HepG2 (cell line): ENCODE results near the gene CDK12. TPM values are rescaled to one million over a fixed set of nuclear protein-coding genes. Genes with fewer than 3 reads are reported as not detected.

Experiments
- ATAC-seq: fragments of 200-7000 bp; cut with Tn5 transposase; 3 replicates; pipeline ENCODE4 v1.9.1; 2020; ENCODE audit warnings: mild to moderate bottlenecking, moderate library complexity
- BruUV-seq: library from RNA; stranded (reverse); fragments of 400-500 nt; replicated peaks from 2 replicates; lab custom pipeline; 2021; lab: Mats Ljungman, UMichigan
- CTCF ChIA-PET: fragments of 300-600 bp; formaldehyde crosslinking; extraction: SDS; loops from one replicate; lab custom pipeline; 2021; ENCODE audit warnings: low total read pairs, inconsistent platforms, low intra/inter-chr PET ratio; lab: Yijun Ruan, JAX
- POLR2A ChIA-PET: fragments of 350-600 bp; sonication (Branson Sonifier 250); formaldehyde crosslinking; loops from one replicate; lab custom pipeline; 2020; ENCODE audit warnings: antibody characterized with exemption, inconsistent platforms; lab: Yijun Ruan, JAX
- DNase-seq: peaks from one replicate; pipeline ENCODE4 v3.0.0-alpha.2; 2015; ENCODE audit warnings: low spot score
- FAIRE-seq: peaks from 3 replicates; lab custom pipeline; 2011; peaks lifted over from hg19 to GRCh38; lab: Jason Lieb, UNC
- H2AFZ ChIP-seq: one replicate; pipeline ENCODE4 v1.6.1; 2011; ENCODE audit warnings: low read length, inconsistent platforms
- H3K27ac ChIP-seq: fragments of 300-600 bp; 3 replicates; pipeline ENCODE4 v1.8.0; 2011; ENCODE audit warnings: mixed run types, mild to moderate bottlenecking, mixed read lengths, low read length, inconsistent platforms; ENCODE audit not compliant: insufficient read depth; ENCODE audit errors: extremely low read length
- H3K27me3 ChIP-seq, 2 experiments: fragments of 200-600 bp in 1 of 2; 2 replicates in 1 of 2; 3 replicates in 1 of 2; pipeline versions ENCODE4 v1.6.0 to v1.8.0; 2011; ENCODE audit warnings: low read length in 2 of 2, mild to moderate bottlenecking in 2 of 2, moderate library complexity in 2 of 2, inconsistent platforms in 1 of 2; ENCODE audit not compliant: insufficient read depth in 2 of 2, control insufficient read depth in 1 of 2
- H3K36me3 ChIP-seq, 2 experiments: fragments of 200-600 bp in 1 of 2; replicated peaks in 1 of 2; 2 replicates in 1 of 2; 3 replicates in 1 of 2; pipeline versions ENCODE4 v1.5.1 to v1.8.0; 2011; ENCODE audit warnings: low read length in 2 of 2, inconsistent platforms in 1 of 2; ENCODE audit not compliant: insufficient read depth in 2 of 2, control insufficient read depth in 1 of 2
- H3K4me1 ChIP-seq: 2 replicates; pipeline ENCODE4 v1.5.1; 2012; ENCODE audit warnings: low read length, inconsistent platforms; ENCODE audit not compliant: insufficient read depth
- H3K4me2 ChIP-seq: 2 replicates; pipeline ENCODE4 v1.6.0; 2011; ENCODE audit warnings: low read depth, low read length, inconsistent platforms
- H3K4me3 ChIP-seq, 3 experiments: fragments of 200-600 bp in 1 of 3; sonication (generic), shearing (Covaris generic) in 1 of 3; replicated peaks in 1 of 3; 2 replicates each; pipeline ENCODE4 v1.5.1; 2011 to 2016; ENCODE audit warnings: low read length in 3 of 3, inconsistent platforms in 2 of 3, low read depth in 2 of 3, mild to moderate bottlenecking in 2 of 3, control low read depth in 1 of 3, mixed read lengths in 1 of 3; ENCODE audit not compliant: insufficient read depth in 1 of 3
- H3K79me2 ChIP-seq: one replicate; pipeline ENCODE4 v1.6.1; 2011; ENCODE audit warnings: low read length, inconsistent platforms; ENCODE audit not compliant: insufficient read depth
- H3K9ac ChIP-seq: 2 replicates; pipeline ENCODE4 v1.6.0; 2011; ENCODE audit warnings: mild to moderate bottlenecking, low read depth, low read length, inconsistent platforms; ENCODE audit not compliant: insufficient read depth
- H3K9me3 ChIP-seq: 2 replicates; pipeline ENCODE4 v1.5.1; 2012; ENCODE audit warnings: mild to moderate bottlenecking, low read length
- H4K20me1 ChIP-seq: 2 replicates; pipeline ENCODE4 v1.6.0; 2011; ENCODE audit warnings: inconsistent platforms, mild to moderate bottlenecking, low read length, moderate library complexity; ENCODE audit not compliant: insufficient read depth
- CHD2 ChIP-seq: IDR thresholded peaks from 2 replicates; pipeline ENCODE4 v1.6.1; 2011; ENCODE audit warnings: low read depth, low read length, improper control_type of control experiment
- CTCF ChIP-seq: sonication (generic); formaldehyde crosslinking; IDR thresholded peaks from 2 replicates; pipeline ENCODE4 v1.5.0; 2020; ENCODE audit warnings: mild to moderate bottlenecking, missing genetic modification reagents, moderate library complexity
- DNMT3B ChIP-seq: conservative IDR thresholded peaks from 2 replicates; pipeline ENCODE4 v1.6.1; 2016; ENCODE audit warnings: missing biosample characterization, control low read depth
- GMEB2 ChIP-seq: IDR thresholded peaks from 2 replicates; pipeline ENCODE4 v1.6.1; 2016; ENCODE audit warnings: missing biosample characterization, missing genetic modification reagents, low read depth
- HNRNPL ChIP-seq: fragments of 200-400 bp; formaldehyde crosslinking; IDR thresholded peaks from 2 replicates; pipeline ENCODE4 v1.6.1; 2017; ENCODE audit warnings: mild to moderate bottlenecking, low read depth, low read length
- KAT2B ChIP-seq: fragments of 150-350 bp; IDR thresholded peaks from 2 replicates; pipeline ENCODE4 v1.6.1; 2014; ENCODE audit warnings: low read depth, low read length, borderline replicate concordance
- MTERF4 ChIP-seq: sonication (generic); formaldehyde crosslinking; IDR thresholded peaks from 2 replicates; pipeline ENCODE4 v1.8.0; 2023; ENCODE audit warnings: mild to moderate bottlenecking, missing genetic modification reagents
- MXD1 ChIP-seq: sonication (generic); formaldehyde crosslinking; IDR thresholded peaks from 2 replicates; pipeline ENCODE4 v1.4.0; 2020; ENCODE audit warnings: mild to moderate bottlenecking, missing genetic modification reagents
- POLR2A ChIP-seq, 2 experiments: IDR thresholded peaks; 2 replicates each; pipeline ENCODE4 v1.6.1; 2011; ENCODE audit warnings: low read depth in 2 of 2, low read length in 2 of 2, mild to moderate bottlenecking in 1 of 2, moderate library complexity in 1 of 2; ENCODE audit not compliant: insufficient read depth in 1 of 2
- SAP130 ChIP-seq: IDR thresholded peaks from 2 replicates; pipeline ENCODE4 v1.6.1; 2016; ENCODE audit warnings: low read depth
- TEAD3 ChIP-seq: optimal IDR thresholded peaks from 2 replicates; pipeline ENCODE3; 2016; ENCODE audit warnings: borderline replicate concordance
- ZMYM4 ChIP-seq: sonication (generic); formaldehyde crosslinking; IDR thresholded peaks from 2 replicates; pipeline ENCODE4 v1.8.1; 2023; ENCODE audit warnings: mild to moderate bottlenecking, missing genetic modification reagents
- ZNF20 ChIP-seq: sonication (generic); formaldehyde crosslinking; IDR thresholded peaks from 2 replicates; pipeline ENCODE4 v1.4.0; 2020; ENCODE audit warnings: mild to moderate bottlenecking, moderate library complexity, missing genetic modification reagents
- ZNF224 ChIP-seq: sonication (generic); formaldehyde crosslinking; IDR thresholded peaks from 2 replicates; pipeline ENCODE4 v1.5.0; 2020; ENCODE audit warnings: mild to moderate bottlenecking, missing genetic modification reagents
- ZNF264 ChIP-seq: sonication (generic); formaldehyde crosslinking; IDR thresholded peaks from 2 replicates; pipeline ENCODE4 v1.4.0; 2020; ENCODE audit warnings: missing genetic modification reagents
- ZNF34 ChIP-seq: sonication (generic); formaldehyde crosslinking; IDR thresholded peaks from 2 replicates; pipeline ENCODE4 v1.4.0; 2020; ENCODE audit warnings: mild to moderate bottlenecking, missing genetic modification reagents, borderline replicate concordance
- ZNF543 ChIP-seq: sonication (generic); formaldehyde crosslinking; IDR thresholded peaks from 2 replicates; pipeline ENCODE4 v1.4.0; 2020; ENCODE audit warnings: mild to moderate bottlenecking, missing genetic modification reagents
- ZNF629 ChIP-seq: sonication (generic); formaldehyde crosslinking; conservative IDR thresholded peaks from 2 replicates; pipeline ENCODE4 v1.5.0; 2020; ENCODE audit warnings: missing genetic modification reagents
- ZNF784 ChIP-seq: sonication (generic); formaldehyde crosslinking; IDR thresholded peaks from 2 replicates; pipeline ENCODE4 v1.5.1; 2020; ENCODE audit warnings: missing genetic modification reagents, mild to moderate bottlenecking, borderline replicate concordance
- ZSCAN31 ChIP-seq: sonication (generic); formaldehyde crosslinking; IDR thresholded peaks from 2 replicates; pipeline ENCODE4 v1.5.0; 2020; ENCODE audit warnings: low read depth, mild to moderate bottlenecking, missing genetic modification reagents
- WGBS: methylation state at CpG from one replicate; pipeline ENCODE4 v1.1.6; 2017; ENCODE audit warnings: low lambda C conversion rate; 5-methylcytosine and 5-hydroxymethylcytosine counted together
- in situ Hi-C: cut with HindIII; loops from 2 replicates; pipeline ENCODE4 v1.10.0; 2017; ENCODE audit warnings: low pct_unique_long_range_greater_than_20kb; ENCODE audit not compliant: extremely low pct_ligation_motif_present
- intact Hi-C: fragments of 100-400 bp; cut with micrococcal nuclease; formaldehyde crosslinking; loops from one replicate; pipeline ENCODE4 v1.10.0; 2022; ENCODE audit not compliant: unreplicated experiment
- polyA plus RNA-seq, 8 experiments: library from polyadenylated mRNA; depleted of rRNA in 3 of 8; stranded (reverse) in 7 of 8; unstranded in 1 of 8; fragments of >200 nt; fragmentation: Illumina TruSeq in 4 of 8; extraction: Trizol in 4 of 8; gene quantifications; 2 replicates each; pipeline versions ENCODE4 v1.2.1 to v1.2.3, GENCODE V29; 2011 to 2016; ENCODE audit warnings: low read depth in 4 of 8, missing spikeins in 1 of 8, mixed read lengths in 1 of 8; ENCODE audit not compliant: insufficient read depth in 1 of 8
- total RNA-seq, 5 experiments: library from RNA; depleted of rRNA; stranded (reverse); fragments of >200 nt; fragmentation: Illumina TruSeq; extraction: Trizol; gene quantifications; 2 replicates each; pipeline ENCODE4 v1.2.3, GENCODE V29; 2016; ENCODE audit warnings: low read depth in 1 of 5

Gene CDK12
- total and polyA plus RNA-seq, 2 of the 13 experiments (the other 11 are each of a cell fraction or from before 2014, with no cell fraction given): 24.0 to 88.6 TPM

GRCh38 chr17:39483506-39483905, 22.2 kb downstream of the CDK12 start:
- Histone ChIP-seq H2AFZ (no peak overlapping the region), H3K4me2 (no peak overlapping the region), H3K79me2 (peaks cover 11% of the 10 kb centered on the region), H4K20me1 (no peaks in the 10 kb centered on the region), H3K27me3 (no peaks in the 10 kb centered on the region), H3K4me1 (no peaks in the 10 kb centered on the region; the same call in 1 of the 2 replicates), H3K27ac (no peak overlapping the region), H3K9ac (no peak overlapping the region), H3K9me3 (no peaks in the 10 kb centered on the region), H3K36me3 (peaks cover 14 to 34% of the 10 kb centered on the region in 2 experiments), H3K4me3 (no peak overlapping the region)
- ATAC-seq (no peak), FAIRE-seq (no peak), DNase-seq (no peak)
- ChIA-PET CTCF (no interaction called here), POLR2A (no interaction called here)
- intact Hi-C loops: no loop called here
- WGBS: 98% methylated on average over 6 of the region's 6 CpGs
- in situ Hi-C loops: no loop called here
- no TSS peak for BruUV-seq
- TF ChIP-seq ZNF264: no peak
- no peak for TF ChIP-seq ZNF34
- no peak for TF ChIP-seq HNRNPL
- no peak for TF ChIP-seq ZNF629 (CRISPR knock-in tag)
- TF ChIP-seq CTCF (CRISPR knock-in tag): no peak
- no peak for TF ChIP-seq ZNF784 (CRISPR knock-in tag)
- no peak for TF ChIP-seq TEAD3 (CRISPR knock-in tag)
- no peak for TF ChIP-seq ZSCAN31 (CRISPR knock-in tag)
- no peak for TF ChIP-seq KAT2B
- no peak for TF ChIP-seq ZMYM4
- TF ChIP-seq MXD1 (CRISPR knock-in tag): no peak
- no peak for TF ChIP-seq ZNF20 (CRISPR knock-in tag)
- no peak for TF ChIP-seq MTERF4 (CRISPR knock-in tag)
- no peak for TF ChIP-seq POLR2A (IDR thresholded peaks at IDR 0.05; ENCODE audit: insufficient read depth in 1 of 2, low read depth in 2 of 2, low read length in 2 of 2)
- no peak for TF ChIP-seq SAP130 (CRISPR knock-in tag)
- no peak for TF ChIP-seq CHD2
- TF ChIP-seq DNMT3B (CRISPR knock-in tag): no peak
- TF ChIP-seq ZNF543 (CRISPR knock-in tag): no peak
- TF ChIP-seq GMEB2: no peak
- TF ChIP-seq ZNF224 (CRISPR knock-in tag): no peak
